HG03025 (cell line): ENCODE measurements around the gene AGTPBP1.
"Not testable (repeated sequence)": the region's sequence is repeated elsewhere in the genome, so short reads cannot be mapped to it uniquely, and the experiment has no call there.

Source experiments
- ATAC-seq: cut with Tn5 transposase; IDR thresholded peaks from one replicate; pipeline ENCODE4 v1.9.1; 2021; ENCODE audit warnings: mild to moderate bottlenecking, moderate library complexity; ENCODE audit not compliant: unreplicated experiment, low FRiP score

The AGTPBP1 gene

DNA sequence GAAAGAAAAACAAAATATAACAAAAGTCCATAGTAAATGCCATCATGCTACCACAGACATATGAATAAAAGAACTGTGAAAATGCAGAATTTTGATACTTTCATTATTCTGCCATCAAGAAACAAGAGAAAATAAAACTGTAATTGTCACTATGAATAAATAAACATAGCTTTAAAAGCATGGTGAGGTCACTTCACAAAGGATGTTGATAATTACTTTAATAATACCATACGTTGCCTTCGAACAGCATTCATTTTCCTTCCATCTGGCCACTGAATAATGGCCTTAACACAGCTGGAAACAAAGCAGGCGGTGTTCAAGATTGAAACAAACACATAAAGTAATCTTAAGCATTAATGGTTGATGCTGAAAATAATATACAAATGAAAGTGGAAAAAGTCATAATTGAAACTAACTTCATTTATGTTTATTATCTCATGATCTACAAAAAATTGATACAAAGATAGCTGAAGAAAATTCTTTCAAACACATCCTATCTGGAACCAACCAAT lies 102.0 kb downstream of the AGTPBP1 start:
- no peak for ATAC-seq

DNA sequence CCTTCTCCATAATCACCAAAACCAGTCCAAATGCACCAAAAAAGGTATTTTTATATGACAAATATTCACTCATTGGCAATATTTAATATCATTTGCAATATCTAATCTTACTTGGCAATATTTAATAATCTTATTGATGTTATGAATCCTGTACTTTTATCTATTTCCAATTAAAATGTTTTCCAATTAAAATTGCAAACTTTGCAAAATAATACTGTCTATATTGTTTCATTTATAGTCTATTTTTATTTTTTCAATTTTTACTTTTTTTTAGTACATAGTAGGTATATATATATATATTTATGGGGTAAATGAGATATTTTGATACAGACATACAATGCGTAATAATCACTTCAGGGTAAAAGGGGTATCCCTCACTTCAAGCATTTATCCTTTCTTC lies 109.9 kb downstream of the AGTPBP1 start:
- ATAC-seq = no peak

GRCh38 chr9:85630676-85631075 lies 111.1 kb downstream of the AGTPBP1 start:
- ATAC-seq = no peak

- ATAC-seq = no peak
Observed at GRCh38 chr9:85617141-85617670, 124.5 kb downstream of the AGTPBP1 start.

- ATAC-seq = no peak
Observed at GRCh38 chr9:85615792-85616191, 126.0 kb downstream of the AGTPBP1 start.

- ATAC-seq = peak; percentile 79
Observed at GRCh38 chr9:85610074-85610860, 131.5 kb downstream of the AGTPBP1 start.

GRCh38 chr9:85605905-85606304 lies 135.8 kb downstream of the AGTPBP1 start:
- no peak for ATAC-seq

DNA sequence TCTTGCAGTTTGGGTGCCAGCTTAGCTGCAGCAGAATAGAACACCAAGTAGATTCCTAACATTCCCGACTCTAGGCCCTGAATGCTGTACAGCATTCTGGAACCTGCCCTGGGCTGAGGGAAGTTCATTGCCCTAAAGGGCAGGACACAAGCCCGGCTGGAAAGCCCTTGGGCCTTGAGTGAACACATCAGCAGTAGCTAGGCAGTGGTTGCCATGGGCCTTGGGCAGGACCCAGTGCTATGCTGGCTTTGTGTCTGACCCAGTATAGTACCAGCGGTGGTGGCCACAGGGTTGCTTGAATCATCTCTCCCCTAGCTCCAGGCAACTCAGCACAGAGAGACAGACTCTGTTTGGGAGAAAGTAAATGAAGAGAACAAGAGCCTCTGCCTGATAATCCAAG lies 137.8 kb downstream of the AGTPBP1 start:
- no peak for ATAC-seq

- ATAC-seq = no peak
Observed at GRCh38 chr9:85602742-85603141, 139.0 kb downstream of the AGTPBP1 start.

GRCh38 chr9:85600675-85601263 lies 141.0 kb downstream of the AGTPBP1 start:
- no peak for ATAC-seq

- ATAC-seq = no peak
Observed at GRCh38 chr9:85599540-85600105, 142.1 kb downstream of the AGTPBP1 start.

DNA sequence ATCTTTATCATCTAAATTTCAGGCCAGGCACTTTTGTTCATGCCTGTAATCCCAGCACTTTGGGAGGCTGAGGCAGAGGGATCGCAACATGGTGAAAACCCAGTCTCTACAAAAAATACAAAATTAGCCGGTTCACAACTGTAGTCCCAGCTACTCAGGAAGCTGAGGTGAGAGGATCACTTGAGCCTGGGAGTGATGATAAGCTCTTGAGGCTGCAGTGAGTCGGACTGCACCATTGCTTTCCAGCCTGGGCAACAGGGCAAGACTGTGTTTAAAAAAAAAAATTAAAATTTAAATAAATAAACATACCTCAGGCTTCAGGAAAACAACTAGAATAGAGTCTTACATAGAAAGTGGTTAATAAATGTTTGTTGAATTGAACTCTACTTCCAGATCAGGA lies 147.4 kb downstream of the AGTPBP1 start:
- no peak for ATAC-seq

GRCh38 chr9:85586684-85587083 lies 155.1 kb downstream of the AGTPBP1 start:
- no peak for ATAC-seq

- ATAC-seq = no peak
Observed at GRCh38 chr9:85577353-85577952, 164.3 kb downstream of the AGTPBP1 start.

DNA sequence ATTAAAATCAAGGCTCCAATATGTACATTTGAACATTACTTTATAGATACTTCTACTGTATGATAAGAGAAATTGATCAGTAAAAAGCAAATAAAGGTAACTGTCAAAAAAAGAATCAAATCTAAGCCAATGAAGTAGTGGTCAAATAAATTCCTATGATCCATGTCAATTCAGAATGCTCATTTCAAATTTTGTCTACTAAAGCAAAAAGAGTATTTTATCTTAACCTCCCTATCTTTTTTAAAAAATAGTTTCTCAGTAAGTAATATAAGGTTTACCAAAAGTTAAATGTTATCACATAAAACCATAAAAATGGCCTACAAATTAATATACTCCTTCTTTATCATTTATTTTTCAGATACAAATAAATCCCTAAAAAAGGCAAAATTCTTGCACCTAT lies 165.9 kb downstream of the AGTPBP1 start:
- ATAC-seq = no peak

GRCh38 chr9:85573546-85573945 lies 168.2 kb downstream of the AGTPBP1 start:
- ATAC-seq = not testable (repeated sequence)

DNA sequence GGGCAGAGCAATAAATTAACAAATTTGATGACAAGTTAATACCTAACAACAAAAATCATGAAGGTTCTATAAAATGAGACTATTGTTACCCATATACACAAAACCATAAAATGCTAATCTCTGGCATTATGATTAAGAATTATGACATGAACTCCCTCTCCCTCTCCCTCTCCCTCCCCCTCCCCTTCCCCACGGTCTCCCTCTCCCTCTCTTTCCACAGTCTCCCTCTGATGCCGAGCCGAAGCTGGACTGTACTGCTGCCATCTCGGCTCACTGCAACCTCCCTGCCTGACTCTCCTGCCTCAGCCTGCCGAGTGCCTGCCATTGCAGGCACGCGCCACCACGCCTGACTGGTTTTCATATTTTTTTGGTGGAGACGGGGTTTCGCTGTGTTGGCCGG lies 168.8 kb downstream of the AGTPBP1 start:
- not testable (repeated sequence) for ATAC-seq

DNA sequence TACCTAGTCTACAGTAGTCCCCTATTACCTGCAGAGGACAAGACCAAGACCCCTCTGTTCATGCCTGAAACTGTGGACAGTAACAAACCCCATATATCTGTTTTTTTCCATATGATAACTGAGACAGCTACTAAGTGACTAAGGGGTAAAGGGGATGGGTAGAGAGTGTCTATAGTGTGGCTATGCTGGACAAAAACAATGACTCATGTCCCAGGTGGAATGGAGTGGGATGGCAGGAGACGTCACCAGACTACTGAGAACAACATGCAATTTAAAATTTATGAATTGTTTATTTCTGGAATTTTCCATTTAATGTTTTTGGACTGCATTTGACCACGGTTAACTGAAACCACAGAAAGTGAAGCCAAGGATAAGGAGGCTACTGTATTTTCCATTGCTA lies 171.8 kb downstream of the AGTPBP1 start:
- ATAC-seq = no peak

GRCh38 chr9:85559526-85559925 lies 182.2 kb downstream of the AGTPBP1 start:
- no peak for ATAC-seq

- ATAC-seq = no peak
Observed at GRCh38 chr9:85554349-85554748, 187.4 kb downstream of the AGTPBP1 start.

DNA sequence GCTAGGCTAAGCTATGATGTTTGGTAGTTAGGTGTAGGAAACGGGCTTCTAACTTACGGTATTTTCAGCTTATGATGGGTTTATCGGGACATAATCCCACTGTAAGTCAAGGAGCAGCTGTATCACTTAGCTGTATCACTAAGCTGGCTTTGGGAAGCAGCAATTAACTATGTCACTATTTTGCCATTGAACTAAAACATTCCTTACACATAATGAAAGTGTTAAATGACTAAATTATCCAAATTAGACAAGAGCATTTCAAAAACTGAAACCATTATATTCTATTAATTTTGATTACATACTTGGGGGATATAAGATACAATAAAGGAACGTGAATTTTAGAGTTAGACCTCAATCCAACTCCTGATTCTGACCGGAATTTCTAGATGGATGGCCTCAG lies 188.3 kb downstream of the AGTPBP1 start:
- no peak for ATAC-seq
